Body of pancreas (tissue), 4 donors: ENCODE data around the gene SOX8.

Experiments used
- POLR2A ChIP-seq, 3 donors: fragments of 450-650 bp; IDR thresholded peaks; one replicate each; pipeline ENCODE4 v1.6.1; 2016; ENCODE audit warnings: antibody characterized with exemption in 3 of 3, mild to moderate bottlenecking in 2 of 3
- TF ChIP-seq, protein P1 (sequence below), 7 experiments: fragments of 450-650 bp in 4 of 7; fragments of 200-600 bp in 3 of 7; sonication (generic) in 3 of 7; IDR thresholded peaks; one replicate each; pipeline ENCODE4 v1.5.1; 2016 to 2019; ENCODE audit warnings: antibody characterized with exemption in 7 of 7

DNA sequence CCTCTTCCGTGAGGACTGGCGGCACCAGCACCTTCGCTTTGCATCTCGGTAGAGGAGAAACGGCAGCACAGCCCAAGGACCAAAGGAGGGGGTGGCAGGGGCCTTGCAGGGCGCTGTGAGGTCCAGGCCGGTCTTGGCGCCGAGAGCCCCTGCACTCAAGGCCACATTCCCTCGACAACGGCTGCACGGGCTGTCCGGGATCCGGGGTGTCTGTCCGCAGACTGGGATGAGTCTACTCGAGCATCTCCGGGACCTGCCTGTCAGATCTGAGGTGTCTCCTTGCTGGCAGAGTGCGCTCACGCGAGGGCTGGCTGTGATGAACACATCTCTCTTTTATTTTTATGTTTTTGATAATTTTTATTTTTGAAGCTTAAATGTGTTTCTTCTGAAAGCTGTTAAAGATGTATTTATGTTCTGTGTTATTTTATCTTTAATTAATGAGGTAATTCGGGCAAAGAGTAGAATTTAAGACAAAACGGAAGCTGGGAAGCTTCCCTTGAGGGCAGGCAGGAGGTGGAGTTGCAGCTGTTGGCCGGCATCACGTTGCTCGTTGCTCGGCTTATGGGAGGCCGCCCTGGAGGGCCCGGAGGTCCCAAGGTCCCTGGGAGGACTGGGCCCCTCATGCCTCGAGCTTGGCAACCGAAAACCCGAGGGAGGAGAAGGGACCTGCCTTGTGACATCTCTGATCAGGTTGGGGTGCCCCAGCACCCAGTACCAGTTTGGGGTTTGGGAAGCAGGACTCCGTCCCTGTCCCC is 4.3 kb downstream of the SOX8 start:
- no peak for TF ChIP-seq POLR2A (IDR thresholded peaks at IDR 0.05)
- TF ChIP-seq, protein P1, sequence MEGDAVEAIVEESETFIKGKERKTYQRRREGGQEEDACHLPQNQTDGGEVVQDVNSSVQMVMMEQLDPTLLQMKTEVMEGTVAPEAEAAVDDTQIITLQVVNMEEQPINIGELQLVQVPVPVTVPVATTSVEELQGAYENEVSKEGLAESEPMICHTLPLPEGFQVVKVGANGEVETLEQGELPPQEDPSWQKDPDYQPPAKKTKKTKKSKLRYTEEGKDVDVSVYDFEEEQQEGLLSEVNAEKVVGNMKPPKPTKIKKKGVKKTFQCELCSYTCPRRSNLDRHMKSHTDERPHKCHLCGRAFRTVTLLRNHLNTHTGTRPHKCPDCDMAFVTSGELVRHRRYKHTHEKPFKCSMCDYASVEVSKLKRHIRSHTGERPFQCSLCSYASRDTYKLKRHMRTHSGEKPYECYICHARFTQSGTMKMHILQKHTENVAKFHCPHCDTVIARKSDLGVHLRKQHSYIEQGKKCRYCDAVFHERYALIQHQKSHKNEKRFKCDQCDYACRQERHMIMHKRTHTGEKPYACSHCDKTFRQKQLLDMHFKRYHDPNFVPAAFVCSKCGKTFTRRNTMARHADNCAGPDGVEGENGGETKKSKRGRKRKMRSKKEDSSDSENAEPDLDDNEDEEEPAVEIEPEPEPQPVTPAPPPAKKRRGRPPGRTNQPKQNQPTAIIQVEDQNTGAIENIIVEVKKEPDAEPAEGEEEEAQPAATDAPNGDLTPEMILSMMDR (IDR thresholded peaks at IDR 0.05), result no peak
